ENCODE data around the gene POGLUT2.
"Not testable (repeated sequence)": the region's sequence is repeated elsewhere in the genome, so short reads cannot be mapped to it uniquely, and the experiment has no call there.

Gene POGLUT2

DNA sequence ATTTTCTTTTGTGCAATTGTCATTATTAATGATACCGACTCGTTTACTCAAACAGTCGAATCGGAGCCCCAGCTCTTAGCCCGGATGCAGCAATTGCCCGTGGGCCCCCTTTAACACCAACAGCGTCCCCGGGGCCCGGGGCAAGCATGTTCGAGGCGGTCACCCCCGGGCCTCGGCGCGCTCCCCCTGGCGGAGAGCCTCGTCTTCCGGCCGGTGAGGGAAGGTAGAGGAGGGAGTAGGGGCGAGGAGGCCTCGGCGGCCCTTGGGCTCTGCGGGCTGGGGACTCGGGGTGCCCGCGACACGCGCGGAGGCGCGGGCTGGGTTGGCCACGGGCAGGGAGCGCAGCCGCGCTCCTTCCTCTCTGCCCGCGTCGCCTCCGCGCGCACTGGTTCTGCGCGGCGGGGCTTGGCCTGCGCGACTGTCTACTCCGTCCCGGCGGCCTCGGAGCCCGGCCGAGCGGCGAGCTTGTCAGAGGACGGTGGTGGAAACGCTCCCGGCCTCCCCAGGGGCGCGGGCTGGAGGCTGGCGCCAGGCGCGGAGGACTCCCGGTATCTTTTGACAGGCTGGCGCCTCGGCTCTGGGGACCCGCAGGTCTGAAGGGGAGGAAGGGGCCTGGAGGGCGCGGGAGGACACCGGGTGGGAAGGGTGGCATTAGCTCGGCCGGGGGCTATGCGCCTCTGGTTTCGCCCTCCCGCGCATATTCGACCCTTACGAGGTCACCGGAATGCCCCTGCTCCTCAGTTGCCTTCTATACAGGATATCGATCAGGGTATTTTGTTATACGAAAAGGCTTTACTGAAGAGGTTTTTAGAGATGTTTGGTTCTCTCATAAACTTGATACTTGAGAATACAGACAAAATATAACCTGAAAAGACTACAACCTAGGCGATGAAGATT is 1.6 kb upstream of the POGLUT2 start:
- peak; percentile 67 to 71 (median 68) for DNase-seq

DNA sequence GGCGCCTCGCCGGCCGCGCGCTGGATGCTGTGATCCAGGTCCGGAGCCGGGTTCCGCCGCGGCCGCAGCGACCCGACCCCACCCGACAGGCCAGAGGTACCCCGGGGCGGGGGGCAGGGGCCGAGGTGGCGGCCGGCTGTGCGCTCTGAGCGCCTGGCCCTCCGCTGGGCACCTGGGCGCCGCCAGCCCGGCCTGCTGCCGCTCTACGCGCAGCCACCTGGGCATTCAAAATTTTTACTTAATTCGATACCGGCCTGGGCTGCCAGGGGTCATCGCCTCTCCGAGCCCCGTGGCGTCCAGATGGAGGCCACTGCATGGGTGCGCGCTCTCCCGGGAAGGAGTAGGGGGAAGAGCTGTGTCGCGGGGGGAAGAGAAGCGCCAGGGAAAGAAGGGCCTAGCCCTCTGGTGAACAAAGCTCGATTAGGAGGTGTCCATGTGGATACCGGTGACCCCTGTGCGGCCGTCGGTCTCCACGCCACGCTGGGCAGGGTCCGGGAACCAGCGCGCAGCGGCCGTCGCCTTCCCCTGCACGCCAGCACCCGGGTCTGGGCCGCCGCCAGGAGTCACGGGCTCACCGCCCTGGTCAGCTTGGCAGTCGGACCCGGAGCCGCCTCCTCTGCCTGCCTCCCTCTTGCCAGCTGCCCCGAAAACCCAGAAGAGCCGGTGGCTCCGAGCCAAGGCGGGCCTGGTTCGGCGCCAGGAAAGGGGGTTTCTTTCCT is 809 bp upstream of the POGLUT2 start:
- no peak for DNase-seq

DNA sequence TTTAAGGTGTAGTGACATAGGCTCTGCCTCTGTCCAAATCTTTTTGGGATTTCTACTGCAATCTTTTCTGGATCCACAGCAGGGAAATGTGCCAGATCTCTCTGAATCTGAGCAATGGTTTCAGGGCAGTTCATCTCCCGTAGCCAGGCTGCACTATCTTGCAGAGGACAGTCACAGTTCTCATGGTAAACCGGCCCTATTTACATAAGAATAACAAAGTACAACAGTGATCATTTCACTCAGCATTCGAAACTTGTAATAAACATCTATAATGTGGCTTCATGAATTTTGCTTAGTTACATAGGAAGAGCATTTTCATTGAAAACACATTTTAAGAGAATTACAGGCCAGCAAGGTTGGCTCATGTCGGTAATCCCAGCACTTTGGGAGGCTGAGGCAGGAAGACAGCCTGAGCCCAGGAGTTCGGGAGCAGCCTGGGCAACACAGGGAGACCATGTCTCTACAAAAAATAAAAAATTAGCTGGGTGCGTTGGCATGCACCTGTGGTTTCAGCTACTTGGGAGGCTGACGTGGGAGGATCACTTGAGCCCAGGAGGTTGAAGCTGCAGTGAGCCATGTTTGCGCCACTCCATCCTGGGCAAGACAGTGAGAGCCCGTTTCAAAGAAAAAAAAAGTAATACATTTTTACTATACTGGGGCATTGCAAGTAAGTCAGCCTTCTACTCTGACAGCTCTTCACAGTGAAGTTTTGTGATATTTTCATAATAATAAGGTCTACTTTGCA is 5.0 kb downstream of the POGLUT2 start:
- no peak for DNase-seq

GRCh38 chr13:102792396-102792795 is 6.4 kb downstream of the POGLUT2 start:
- no peak for DNase-seq

- DNase-seq: no peak
These were observed 10.1 kb downstream of the POGLUT2 start for GRCh38 chr13:102788683-102789082.

GRCh38 chr13:102784483-102784882 is 14.3 kb downstream of the POGLUT2 start:
- DNase-seq: no peak

GRCh38 chr13:102781591-102781990 is 17.2 kb downstream of the POGLUT2 start:
- DNase-seq: no peak

DNA sequence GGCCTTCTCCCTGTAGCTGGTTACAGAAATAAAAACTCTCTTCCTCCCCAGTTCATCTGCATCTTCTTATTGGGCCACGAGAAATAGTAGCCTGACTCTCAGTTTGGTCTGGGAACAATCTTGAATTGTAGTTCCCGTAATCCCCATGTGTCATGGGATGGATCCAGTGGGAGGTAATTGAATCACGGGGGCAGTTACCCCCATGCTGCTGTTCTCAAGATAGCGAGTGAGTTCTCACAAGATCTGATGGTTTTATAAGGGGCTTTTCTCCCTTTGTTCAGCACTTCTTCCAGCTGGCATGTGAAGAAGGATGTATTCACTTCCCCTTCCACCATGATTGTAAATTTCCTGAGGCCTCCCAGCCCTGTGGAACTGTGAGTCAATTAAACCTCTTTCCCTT is 18.1 kb downstream of the POGLUT2 start:
- DNase-seq: not testable (repeated sequence)

DNA sequence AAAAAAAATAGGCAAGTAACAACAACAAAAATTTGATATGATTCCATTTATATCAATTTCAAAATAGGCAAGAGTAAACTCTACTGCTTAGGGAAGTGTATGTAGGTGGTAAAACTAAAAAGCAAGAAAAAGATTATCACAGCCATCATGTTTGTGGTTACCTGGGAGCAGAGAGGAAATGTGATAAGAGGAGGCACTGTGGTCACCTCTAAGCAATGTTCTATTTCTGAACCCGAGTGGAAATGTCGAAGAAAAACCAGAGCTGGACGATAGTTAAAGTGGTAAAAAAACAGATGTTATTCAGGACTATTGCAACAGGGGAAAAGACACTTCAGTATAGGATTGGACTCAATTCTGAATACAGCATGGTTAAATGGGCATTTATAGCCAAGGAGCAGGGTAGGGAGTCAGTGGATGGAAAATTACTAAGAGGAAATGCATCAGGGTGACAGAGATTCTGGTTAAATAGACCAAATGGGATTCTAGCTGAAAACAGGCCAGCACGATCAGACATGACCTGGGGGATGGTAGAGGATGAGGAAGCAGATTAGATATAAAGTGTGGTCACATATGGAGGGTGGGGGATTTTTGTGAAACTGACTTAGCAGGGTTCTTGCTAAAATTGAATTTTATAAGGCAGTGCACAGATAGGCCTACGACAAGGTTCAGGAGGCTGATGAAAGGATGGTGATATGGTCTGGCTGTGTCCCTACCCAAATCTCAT is 19.2 kb downstream of the POGLUT2 start:
- no peak for DNase-seq

GRCh38 chr13:102777736-102778135 is 21.0 kb downstream of the POGLUT2 start:
- no peak for DNase-seq

- no peak for DNase-seq
These were observed 22.5 kb downstream of the POGLUT2 start for GRCh38 chr13:102776271-102776670.

GRCh38 chr13:102774591-102775520 is 23.9 kb downstream of the POGLUT2 start:
- DNase-seq: no peak

GRCh38 chr13:102774214-102774568 is 24.6 kb downstream of the POGLUT2 start:
- DNase-seq: peak in 3 of 4 experiments; percentile 2 to 13 (median 11)

DNA sequence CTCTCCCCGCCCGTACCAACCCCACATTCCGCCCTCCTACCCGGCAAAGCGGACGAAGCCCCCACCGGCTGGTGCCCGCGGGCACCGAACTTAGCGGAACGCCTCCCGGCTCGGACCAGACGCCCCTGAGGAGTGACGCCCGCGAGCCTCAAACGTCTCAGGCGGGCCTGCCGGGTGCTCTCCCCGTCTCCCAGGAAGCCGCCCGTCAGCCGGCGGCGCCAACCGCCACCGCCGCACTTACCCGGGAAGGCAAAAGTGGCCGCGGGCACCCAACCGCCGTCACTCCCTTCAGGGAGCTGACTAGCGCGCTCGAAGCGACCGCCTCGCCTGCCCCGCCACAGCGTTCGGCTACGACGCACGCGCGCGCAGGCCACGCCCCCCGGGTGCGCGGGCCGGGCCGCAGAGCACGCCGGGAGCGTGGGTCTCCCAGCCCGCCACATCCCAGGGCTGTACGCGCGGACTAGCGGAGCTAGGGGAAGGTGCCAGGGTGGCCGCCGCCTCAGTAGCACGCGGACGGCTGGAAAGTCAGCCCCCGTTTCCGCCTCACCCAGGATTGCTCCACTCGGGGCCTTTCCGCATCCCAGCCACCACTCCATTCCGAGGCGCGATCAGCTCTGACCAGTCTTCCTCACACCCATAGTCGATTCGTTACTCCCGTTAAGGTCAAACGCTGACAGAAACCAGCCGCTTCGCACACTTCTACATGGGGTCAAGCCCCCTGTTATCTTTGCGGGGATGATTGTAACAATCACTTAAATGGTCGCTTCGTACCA is 25.1 kb downstream of the POGLUT2 start, which contains the start of gene TEX30:
TEX30 (minus strand) TSS at position 346 of the 773 bp plus-strand sequence. CDS start 3,760 bp downstream, outside the sequence.
- peak; percentile 69 to 86 (median 76) for DNase-seq

DNA sequence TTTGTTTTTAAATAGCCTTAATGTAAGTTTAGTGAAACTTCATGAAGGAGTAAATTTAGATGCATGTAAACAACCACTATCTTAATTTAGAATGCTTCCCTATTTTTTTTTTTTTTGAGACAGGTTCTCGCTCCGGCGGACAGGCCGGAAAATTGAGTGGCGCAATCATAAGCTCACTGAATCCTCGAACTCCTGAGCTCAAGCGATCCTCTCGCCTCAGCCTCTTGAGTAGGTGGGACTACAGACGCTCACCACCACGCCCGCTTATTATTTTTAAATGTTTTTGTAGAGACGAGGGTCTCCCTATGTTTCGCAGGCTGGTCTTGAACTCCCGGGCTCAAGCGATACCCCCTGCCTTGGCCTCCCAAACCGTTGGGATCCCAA is 26.7 kb downstream of the POGLUT2 start:
- no peak for DNase-seq

DNA sequence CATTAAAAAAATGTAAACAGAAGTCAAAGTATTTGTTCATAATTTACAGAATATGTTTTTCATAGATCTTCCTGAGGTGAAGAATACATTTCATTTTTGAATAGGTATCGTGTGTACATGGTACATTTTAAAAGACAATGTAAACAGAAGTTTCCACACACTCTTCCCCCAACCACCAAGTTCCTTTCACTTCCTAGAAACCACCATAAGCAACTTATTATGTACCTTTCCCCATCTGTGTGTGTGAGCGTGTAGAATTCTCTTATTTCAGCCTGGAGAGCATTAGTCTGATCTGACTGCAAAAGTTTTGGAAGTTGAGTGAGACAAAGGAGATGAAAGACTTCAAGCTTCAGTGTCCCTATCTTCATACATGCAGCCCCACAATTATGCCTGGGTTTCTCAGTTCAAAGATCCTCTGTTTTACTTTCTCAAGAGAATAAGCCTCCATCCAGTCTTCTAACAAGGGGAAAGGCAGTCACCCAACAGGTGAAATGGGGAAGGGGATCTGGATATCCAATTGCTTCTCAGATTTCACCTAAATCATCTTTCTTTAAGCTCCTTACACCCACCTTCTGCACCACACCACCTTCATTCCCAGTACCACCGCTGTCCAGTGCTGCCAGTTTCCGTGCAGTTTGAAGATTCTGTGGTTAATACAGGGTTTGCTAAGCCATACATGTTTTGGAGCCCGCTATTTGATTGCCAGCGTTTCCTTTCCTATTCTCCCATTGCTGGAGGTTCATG is 27.3 kb downstream of the POGLUT2 start:
- no peak for DNase-seq

- DNase-seq: no peak
These were observed 28.3 kb downstream of the POGLUT2 start for GRCh38 chr13:102770435-102770834.

GRCh38 chr13:102769679-102770078 is 29.1 kb downstream of the POGLUT2 start:
- DNase-seq: no peak

DNA sequence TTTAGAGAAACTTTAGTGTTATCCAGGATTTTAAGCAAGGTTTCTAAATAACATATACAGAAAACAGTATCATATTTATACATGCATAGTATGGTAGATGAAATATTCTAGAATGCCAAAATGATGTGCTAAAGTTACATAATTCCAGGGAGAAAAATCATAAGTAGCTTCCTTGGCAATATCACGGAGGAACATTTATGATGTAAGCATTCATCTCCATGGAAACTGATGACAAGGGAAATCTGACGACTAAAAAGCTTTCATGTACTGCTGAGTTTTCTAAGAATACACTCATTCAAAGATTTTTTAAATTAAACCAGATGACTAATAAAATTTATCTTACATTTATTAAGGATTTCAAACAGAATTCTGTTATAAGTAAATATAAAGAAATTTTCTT is 29.9 kb downstream of the POGLUT2 start:
- DNase-seq: no peak

- no peak for DNase-seq
These were observed 35.0 kb downstream of the POGLUT2 start for GRCh38 chr13:102763741-102764140.
